Measurements from ENCODE around the gene FNDC3A.

GRCh38 chr13:49235856-49236431 lies 260.2 kb downstream of the FNDC3A start:
- TF ChIP-seq CTCF (IDR thresholded peaks at IDR 0.05; ENCODE audit: insufficient read depth, low read length): no peak
- TF ChIP-seq POLR2AphosphoS5 (IDR thresholded peaks at IDR 0.05; ENCODE audit: low read depth): no peak
- no peak for TF ChIP-seq REST (IDR thresholded peaks at IDR 0.05; ENCODE audit: insufficient replicate concordance, low read depth)
- no peak for TF ChIP-seq GABPA (IDR thresholded peaks at IDR 0.05; ENCODE audit: low read depth)

Measured in HL-60 (cell line).